Fibroblast of mammary gland (primary cell): Measurements from ENCODE around the gene ACVR1B.

Experiments
- DNase-seq: peaks from one replicate; pipeline ENCODE4 v3.0.0-alpha.2; 2010; ENCODE audit warnings: low read depth
- H3K4me3 ChIP-seq: 2 replicates; pipeline ENCODE4 v1.5.1; 2011; ENCODE audit warnings: low read depth, mild to moderate bottlenecking, low read length, moderate library complexity; ENCODE audit not compliant: control insufficient read depth
- TF ChIP-seq, protein P1 (sequence below): conservative IDR thresholded peaks from 2 replicates; pipeline ENCODE4 v1.5.1; 2011; ENCODE audit warnings: low read depth, low read length, inconsistent platforms; ENCODE audit not compliant: control insufficient read depth, insufficient read depth

Gene ACVR1B

DNA sequence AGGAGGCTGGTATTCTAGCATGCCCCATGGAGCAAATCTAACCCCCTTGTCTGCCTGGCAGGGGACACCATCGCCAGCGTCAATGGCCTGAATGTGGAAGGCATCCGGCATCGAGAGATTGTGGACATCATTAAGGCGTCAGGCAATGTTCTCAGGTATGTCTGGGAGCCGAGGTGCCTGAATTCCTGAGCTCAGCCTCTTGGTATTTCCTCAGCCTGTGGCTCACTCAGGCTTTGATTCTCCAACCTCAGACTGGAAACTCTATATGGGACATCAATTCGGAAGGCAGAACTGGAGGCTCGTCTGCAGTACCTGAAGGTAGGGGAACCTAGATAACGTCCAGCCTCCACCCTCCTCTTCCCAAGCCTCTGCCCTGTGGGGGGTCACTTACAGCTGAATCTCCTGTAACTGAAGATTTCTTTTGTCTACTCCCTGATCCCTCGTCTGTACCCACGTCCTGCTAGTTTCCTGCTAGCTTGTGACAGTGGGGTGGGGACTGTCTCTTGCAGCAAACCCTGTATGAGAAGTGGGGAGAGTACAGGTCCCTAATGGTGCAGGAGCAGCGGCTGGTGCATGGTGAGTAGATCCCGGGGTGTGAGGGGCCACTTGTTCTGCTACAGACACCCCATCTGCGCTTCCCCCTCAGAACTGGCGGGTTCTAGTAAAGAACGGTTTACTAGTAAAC, 62.3 kb downstream of the ACVR1B start:
- no peak for DNase-seq
- TF ChIP-seq, protein P1, sequence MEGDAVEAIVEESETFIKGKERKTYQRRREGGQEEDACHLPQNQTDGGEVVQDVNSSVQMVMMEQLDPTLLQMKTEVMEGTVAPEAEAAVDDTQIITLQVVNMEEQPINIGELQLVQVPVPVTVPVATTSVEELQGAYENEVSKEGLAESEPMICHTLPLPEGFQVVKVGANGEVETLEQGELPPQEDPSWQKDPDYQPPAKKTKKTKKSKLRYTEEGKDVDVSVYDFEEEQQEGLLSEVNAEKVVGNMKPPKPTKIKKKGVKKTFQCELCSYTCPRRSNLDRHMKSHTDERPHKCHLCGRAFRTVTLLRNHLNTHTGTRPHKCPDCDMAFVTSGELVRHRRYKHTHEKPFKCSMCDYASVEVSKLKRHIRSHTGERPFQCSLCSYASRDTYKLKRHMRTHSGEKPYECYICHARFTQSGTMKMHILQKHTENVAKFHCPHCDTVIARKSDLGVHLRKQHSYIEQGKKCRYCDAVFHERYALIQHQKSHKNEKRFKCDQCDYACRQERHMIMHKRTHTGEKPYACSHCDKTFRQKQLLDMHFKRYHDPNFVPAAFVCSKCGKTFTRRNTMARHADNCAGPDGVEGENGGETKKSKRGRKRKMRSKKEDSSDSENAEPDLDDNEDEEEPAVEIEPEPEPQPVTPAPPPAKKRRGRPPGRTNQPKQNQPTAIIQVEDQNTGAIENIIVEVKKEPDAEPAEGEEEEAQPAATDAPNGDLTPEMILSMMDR, result no peak
- H3K4me3 ChIP-seq, result no peak overlapping the region

DNA sequence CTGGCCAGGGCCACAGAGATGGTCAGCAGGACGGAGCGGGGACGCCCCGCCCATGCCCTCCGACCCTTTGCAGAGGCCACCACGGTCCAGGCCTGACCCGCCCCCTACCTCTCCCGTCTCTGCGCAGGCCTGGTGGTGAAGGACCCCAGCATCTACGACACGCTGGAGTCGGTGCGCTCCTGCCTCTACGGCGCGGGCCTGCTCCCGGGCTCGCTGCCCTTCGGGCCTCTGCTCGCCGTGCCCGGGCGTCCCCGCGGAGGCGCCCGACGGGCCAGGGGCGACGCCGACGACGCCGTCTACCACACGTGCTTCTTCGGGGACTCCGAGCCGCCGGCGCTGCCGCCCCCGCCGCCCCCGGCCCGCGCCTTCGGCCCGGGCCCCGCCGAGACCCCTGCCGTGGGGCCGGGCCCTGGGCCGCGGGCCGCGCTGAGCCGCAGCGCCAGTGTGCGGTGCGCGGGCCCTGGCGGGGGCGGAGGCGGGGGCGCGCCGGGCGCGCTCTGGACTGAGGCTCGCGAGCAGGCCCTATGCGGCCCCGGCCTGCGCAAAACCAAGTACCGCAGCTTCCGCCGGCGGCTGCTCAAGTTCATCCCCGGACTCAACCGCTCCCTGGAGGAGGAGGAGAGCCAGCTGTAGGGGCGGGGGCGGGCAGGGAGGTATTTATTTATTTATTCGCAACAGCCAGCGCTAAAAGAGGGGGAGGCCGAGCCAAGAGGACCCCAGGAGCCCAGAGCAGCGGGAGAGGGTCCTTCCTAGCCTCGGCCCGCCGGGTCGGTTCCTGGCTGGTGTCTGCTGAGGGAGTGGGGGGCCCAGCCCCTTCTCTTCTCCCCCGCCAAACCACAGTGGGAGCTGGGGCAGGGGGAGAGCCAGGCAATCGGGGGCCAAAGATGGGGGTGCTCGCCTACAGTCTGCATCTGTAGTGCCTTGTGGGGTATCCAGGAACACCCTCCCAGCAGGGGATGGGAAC, 63.4 kb downstream of the ACVR1B start:
- no peak overlapping the region for H3K4me3 ChIP-seq
- no peak for DNase-seq

DNA sequence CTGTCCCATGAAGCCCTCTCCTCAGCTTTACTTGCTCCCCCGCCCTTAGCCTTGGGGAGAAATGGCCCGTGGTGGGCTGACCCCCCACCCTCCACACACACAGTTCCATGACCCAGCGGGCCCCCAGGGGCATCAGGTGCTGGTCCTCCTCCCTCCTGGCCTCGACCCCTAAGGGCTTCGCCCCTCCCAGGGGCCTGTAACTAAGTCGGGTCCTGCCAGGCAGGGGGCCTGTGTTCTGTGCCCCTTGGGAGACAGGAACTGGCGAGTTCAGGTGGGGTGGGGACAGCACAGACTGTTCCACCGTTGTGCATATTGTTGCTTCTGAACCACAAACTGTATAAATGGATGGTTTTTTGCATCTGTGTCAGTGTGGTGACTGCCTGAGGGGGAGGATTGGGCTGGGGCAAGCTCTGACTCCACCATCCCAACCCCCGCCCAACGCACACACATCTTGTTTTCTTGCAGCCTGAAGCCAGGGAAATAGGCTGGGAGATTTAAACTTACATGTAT, 64.1 kb downstream of the ACVR1B start:
- H3K4me3 ChIP-seq, result no peak overlapping the region
- no peak for DNase-seq
- TF ChIP-seq, protein P1, result no peak

More for the DNA sequence above, 63.4 kb downstream of the ACVR1B start:
- TF ChIP-seq, protein P1, result no peak

DNA sequence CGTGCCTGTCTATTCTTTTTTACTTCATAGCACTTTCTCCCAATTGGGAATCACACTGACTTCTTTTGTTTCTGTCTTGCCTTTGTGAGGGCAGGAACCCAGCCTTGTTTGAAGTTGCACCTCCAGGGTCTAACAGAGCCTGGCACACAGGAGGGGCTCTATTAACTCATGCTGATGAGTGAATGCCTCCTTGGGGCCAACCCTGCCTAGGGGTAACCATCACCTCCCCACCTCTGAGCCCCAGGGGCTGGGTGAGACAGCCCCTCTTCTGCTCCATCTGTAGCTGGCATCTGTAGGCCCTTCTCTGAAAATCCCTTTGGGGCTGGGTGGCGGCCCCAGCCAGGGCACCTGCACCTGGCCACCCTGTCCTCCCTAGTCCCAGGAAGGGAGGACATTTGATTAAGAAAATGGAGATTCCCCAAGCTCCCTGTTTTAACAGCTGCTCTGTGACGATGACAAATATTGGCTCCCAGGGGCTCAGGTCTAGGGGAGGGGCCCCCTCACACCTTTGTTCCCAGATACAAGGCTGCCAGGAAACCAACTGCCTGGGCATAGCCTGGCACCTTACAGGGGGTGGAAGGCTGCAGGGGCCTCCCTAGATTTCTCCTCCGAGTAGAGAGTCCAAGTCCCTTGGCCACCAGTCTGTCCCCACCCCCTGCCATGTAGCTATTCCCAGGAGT, 67.1 kb downstream of the ACVR1B start:
- no peak for DNase-seq
- no peak overlapping the region for H3K4me3 ChIP-seq
- TF ChIP-seq, protein P1, result no peak

- H3K4me3 ChIP-seq, result no peak overlapping the region
These were observed 67.7 kb downstream of the ACVR1B start for GRCh38 chr12:52019113-52019770.

More at GRCh38 chr12:52019113-52019770, 67.7 kb downstream of the ACVR1B start:
- DNase-seq, result no peak
- TF ChIP-seq, protein P1, result no peak
